NK-92 (cell line): ENCODE results near the gene COX17.

ENCODE experiments used
- DNase-seq: peaks from one replicate; lab custom pipeline; 2025; ENCODE audit not compliant: unreplicated experiment; lab: John Stamatoyannopoulos, UW

Gene COX17

GRCh38 chr3:119675188-119675874 is 1.9 kb downstream of the COX17 start:
- no peak for DNase-seq

DNA sequence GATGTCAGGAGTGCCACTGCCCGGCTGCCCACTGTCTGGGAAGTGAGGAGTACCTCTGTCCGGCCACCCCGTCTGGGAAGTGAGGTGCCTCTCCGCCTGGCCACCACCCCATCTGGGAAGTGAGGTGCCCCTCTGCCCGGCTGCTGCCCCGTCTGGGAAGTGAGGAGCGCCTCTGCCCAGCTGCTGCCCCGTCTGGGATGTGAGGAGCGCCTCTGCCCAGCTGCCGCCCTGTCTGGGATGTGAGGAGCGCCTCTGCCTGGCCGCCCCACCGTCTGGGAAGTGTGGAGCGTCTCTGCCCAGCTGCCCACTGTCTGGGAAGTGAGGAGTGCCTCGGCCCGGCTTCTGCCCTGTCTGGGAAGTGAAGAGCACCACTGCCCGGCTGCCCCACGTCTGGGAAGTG is 3.3 kb downstream of the COX17 start:
- DNase-seq = no peak

- no peak for DNase-seq
Observed at GRCh38 chr3:119672776-119673175, 4.4 kb downstream of the COX17 start.

DNA sequence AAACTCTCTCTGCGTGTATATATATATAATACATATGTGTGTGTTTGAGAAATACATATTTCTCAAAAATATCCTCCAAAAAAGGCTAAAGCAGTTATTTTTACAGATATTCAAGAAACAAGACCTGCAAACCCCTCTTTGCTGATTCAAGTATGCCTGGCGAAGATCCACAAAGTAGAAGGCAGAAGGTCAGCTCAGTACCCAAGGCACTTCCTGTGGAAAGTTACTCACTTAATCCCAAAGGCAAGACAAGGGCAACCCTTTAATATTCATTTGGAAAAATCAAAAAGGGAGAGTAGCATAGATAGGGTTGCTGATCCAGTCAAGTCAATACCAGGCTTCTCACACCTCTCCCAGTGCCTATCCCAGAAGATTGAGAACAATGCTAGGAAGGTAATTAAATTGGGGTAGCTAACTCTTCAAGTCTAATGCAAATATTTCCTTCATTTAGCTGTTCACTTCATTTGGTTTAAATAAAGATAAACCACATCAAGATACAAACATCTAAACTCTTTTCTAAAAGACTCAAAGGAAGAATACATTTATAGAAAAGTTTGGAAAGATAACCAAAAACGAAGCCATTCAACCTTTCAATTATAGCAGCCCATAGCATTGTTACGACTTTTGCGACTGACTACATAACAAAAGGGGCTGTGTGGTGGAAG is 7.2 kb downstream of the COX17 start:
- DNase-seq = no peak

GRCh38 chr3:119665954-119666559 is 11.1 kb downstream of the COX17 start:
- DNase-seq = no peak

DNA sequence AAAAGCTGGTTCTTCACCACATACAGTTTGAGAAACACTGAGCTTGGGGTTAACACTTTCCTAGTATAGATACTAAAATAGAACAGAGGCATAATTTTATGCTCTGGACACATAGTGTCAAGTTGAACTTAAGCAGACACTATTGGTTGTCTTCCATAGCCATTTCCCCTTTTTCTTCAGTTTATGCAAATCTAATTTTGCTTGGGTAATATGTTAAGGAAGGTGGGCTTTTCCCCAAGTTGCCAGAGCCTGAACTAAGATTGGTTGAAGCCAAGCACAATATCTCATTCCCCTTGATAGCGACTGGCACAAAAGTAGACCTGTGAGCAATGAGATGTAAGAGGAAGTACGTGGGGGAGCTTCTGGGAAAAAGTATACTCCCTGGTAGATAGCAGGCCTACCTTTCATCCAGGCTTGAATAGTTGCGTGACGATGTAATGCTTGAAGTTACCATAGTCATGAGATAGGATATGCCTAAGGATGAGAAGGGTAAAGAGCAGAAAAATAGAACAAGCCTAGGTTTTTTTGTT is 12.3 kb downstream of the COX17 start:
- DNase-seq = no peak

DNA sequence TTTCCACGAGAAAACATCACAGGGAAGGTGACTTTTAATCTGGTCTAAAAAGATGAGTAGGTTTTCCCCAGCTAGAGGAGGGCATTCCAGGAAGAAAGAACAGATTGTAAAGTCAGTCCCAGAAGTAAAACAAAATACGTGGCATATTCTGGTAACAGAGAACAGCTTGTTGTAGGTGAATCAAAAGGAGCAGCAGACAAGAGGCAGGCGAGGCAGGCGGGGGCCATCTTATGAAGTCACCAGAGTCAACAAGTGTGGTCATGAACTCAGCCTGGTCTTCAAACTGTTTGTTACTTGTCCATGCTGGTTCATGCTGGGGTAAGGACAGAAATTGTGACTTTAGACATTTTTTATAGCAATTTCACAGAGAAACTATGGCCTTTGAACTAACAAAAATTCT is 12.8 kb downstream of the COX17 start:
- no peak for DNase-seq

DNA sequence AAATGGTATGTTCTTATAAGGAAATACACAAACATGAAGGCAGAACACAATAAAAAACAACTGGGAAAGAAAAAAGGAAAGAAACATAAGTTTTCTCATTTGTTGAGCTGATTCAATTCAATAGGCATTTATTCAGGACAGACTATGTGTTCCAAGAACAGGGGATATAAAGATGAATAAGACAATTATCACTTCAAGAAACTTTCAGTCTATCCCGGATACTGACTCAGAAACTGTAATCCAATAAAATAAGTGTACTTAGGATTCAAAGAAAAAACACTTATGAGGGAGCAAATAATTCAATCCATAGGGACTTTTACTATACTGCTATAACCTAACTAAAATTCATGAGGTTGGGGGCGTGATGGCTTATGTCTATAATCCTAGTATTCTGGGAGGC is 13.3 kb downstream of the COX17 start:
- no peak for DNase-seq

GRCh38 chr3:119662604-119663373 is 14.4 kb downstream of the COX17 start:
- no peak for DNase-seq

- no peak for DNase-seq
Observed at GRCh38 chr3:119660474-119661440, 16.4 kb downstream of the COX17 start, which contains the start of gene POPDC2. Gene POPDC2 (minus strand): TSS chr3:119660589. CDS start chr3:119660423, 166 bp downstream.

- no peak for DNase-seq
Observed at GRCh38 chr3:119659606-119660291, 17.5 kb downstream of the COX17 start.

DNA sequence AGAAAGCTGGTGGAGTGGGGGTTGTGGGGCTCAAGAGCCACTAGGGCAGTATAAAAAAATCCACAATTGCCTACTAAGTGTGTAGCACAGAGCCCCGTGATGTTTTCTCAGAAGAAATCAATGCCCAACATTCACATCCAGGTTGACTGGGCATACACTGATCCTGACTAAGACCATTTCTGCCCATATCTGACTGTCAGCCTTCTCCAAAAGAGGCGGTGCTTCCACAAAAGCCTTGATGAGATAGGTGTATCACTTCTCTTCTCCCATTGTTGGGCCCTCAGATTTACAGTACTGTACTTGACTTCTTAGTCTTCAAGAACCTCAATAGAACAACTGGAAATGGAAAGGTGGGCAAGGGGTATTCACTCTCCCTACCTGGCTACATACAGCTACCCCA is 18.2 kb downstream of the COX17 start:
- DNase-seq = no peak

DNA sequence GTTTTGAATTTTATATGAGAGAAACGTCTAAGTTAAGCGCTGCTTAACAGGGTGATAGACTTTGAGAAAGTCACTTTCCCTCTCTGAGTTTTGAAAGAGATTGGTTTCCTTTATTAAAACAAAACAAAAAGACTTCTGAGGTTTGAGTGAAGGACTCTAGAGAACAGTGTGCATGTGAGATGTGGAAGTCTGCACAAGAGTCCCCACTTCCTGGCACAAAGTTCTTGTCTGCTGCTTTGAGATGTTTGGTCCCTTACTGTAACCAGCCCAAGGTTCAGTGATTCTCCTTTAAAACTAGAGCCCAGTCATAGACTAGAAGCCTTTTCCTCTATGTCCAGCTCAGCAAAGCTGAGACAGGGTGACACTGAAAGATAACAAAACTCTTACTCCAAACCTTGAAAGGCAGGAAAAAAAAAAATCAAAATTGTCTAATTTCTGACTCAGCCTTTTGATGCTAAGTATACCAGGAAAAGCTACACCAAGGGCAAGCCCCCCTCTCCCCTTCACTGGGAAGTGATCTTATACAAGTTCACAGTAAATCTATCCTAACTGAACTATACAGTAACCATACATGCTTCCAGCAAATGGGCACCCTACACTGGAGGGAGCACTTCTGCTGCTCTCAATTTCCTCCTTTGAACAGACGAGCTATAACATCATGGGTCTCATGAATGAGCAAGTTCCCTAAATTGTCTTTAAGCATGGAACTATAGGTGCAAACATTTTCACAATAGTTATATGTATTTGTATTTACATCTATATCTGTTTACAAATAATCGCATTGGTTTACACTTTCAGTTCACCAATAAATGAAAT is 19.1 kb downstream of the COX17 start:
- DNase-seq = no peak

- no peak for DNase-seq
Observed at GRCh38 chr3:119653876-119654275, 23.3 kb downstream of the COX17 start.

GRCh38 chr3:119652306-119653033 is 24.7 kb downstream of the COX17 start:
- no peak for DNase-seq

- no peak for DNase-seq
Observed at GRCh38 chr3:119649761-119650160, 27.4 kb downstream of the COX17 start.

DNA sequence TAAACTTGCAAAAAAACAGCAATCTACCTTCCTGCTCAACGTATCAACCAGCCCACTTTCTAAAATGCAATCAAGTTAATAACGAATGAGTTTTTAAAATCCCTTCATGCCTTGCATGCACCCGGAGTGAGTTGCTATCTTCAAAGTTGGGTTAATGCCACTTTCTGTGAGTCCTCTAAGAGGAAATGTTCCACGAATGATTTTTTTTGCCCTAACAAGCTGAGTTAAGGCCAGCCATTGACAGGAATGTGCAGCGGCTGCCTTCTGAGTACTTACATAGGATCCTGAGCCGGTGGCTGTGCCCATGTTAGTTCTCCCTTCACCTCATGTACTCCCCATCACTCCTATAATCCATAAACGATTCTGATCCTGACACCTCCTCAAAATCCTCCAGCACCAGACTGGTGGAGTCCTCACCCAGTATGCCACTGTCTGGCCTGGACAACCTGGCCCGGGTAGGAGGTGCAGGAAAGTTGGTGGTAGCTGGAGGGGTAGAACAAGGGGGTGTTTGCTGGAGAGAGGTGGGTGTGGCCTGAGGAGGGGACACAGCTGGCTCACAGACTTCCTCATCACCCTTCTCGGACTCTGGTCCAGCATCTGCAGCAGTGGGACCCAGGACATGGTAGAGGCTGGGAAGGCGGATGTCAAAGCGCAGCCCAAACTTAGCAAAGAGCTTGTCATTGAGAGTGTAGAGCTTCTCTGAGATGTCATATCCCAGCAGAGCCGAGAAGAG is 29.2 kb downstream of the COX17 start:
- DNase-seq = no peak
